MV-4-11 (cell line): ENCODE data around the gene ZSWIM9.
A peak's percentile ranks its signal among the peaks of the same experiment; 100 is the strongest.
"Not testable (repeated sequence)": the region's sequence is repeated elsewhere in the genome, so short reads cannot be mapped to it uniquely, and the experiment has no call there.

ENCODE experiments used
- DNase-seq: peaks from one replicate; lab custom pipeline; 2025; lab: John Stamatoyannopoulos, UW

Gene ZSWIM9

DNA sequence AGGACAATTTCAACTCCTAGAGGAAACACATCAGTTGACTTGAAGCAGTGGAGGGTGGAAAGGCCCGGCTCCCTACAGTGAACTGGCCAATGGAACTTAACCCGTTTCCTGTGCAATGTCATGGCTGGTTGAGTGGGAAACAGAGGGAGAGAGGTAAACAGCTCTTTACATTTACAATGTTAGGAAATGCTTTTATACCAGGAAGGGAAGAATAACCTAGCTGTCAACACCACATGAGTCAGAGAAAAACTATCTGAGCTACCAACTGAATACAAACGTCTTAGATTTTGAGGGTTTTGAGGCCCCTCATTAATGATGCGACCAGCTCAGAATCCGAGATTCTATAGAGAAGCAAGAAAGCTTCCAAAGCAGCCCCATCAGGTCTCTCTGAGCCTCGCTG, 48.5 kb downstream of the ZSWIM9 start:
- DNase-seq, result no peak

DNA sequence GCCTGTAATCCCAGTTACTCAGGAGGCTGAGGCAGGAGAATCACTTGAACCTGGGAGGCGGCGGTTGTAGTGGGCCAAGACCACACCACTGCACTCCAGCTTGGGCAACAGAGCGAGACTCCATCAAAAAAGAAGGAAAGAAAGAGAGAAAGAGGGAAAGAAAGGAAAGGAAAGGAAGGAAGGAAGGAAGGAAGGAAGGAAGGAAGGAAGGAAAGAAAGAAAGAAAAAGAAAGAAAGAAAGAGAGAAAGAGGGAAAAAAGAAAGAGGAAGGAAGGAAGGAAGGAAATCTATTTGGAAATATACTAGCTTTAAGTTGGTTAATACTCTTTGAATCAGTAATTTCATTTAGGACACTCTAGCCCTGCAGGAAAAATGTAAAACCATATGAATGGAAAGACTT, 50.3 kb downstream of the ZSWIM9 start:
- not testable (repeated sequence) for DNase-seq

DNA sequence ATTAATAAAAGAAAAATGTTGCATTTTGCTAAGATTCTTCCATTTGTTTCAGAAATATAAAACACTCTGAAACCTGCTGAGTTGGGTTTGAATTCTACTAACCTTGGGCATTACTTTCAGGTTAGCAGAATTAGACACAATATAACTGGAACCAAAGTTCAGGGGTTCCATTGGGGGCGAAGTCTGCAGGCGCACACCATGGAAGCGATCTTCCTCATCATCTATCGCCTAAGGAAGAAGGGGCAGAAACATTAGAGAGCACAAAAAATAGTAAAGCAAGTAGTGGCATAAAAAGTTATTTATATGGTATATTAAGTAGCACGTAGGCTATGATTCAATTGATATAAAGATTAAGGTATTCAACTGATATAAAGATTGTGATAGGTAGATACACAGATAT, 51.1 kb downstream of the ZSWIM9 start:
- no peak for DNase-seq

DNA sequence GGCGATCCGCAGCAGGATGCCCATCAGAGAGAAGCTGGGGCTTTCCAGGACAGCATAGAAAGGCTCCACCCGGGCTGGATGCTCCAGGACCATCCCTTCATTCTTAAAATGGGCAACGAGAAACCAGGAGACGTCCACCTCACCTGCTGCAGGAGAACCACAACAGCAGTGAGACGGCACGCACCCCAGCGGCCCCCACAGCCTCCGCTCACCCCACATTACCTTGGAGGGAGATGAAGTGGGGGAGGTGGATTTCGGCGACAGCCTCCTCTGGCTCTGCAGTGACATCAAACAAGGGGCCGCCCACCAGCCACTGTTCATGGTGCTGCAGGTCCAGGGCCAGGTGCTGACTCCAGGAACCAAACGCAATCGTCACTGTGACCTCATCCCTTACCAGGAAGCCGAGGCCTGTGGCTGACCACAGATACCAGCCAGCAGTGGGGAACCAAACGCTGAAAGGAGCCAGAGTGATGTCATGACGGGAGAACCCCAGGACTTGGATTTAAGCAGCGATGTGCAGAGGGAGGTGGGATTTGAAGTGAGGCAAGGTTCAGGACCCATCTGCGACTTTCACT, 60.2 kb downstream of the ZSWIM9 start:
- DNase-seq, result peak; percentile 33

- DNase-seq, result no peak
Observed at GRCh38 chr19:48237057-48237456, 66.6 kb downstream of the ZSWIM9 start.

- no peak for DNase-seq
Observed at GRCh38 chr19:48239120-48239519, 68.6 kb downstream of the ZSWIM9 start.

DNA sequence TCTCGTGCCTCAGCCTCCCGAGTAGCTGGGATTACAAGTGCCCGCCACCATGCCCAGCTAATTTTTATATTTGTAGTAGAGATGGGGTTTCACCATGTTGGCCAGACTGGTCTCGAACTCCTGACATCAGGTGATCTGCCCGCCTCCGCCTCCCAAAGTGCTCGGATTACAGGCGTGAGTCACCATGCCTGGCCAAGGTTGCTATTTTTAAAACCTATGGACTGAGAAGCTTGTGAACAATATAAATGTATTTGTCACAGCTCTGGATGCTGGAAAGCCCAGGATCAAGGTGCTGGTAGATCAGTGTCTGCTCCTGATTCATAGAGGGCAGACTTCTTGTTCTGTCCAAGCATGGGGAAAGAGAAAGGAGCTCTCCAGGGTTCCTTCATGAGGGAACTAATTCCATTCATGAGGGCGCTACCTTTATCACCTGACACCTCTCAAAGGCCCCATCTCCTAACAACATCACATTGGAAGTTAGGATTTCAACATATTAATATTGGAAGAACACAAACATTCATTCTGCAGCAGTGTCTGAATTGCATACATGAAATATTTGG, 69.2 kb downstream of the ZSWIM9 start:
- DNase-seq, result no peak

DNA sequence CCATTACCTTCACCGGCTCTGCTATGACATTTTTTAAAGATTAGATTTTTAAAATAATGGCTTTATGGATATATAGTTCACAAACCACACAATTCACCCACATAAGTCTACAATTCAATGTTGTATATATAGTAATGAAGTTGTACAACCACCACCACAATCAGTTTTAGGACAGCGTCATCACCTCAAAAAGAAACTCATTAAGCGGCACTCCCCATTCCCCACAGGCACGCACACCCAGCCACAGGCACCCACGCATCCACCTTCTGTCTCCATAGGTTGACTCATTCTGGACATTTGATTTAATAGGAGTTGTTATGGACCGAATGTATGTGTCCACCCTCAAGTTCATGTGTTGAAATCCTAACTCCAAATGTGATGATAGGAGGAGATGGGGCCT, 71.3 kb downstream of the ZSWIM9 start:
- not testable (repeated sequence) for DNase-seq

- peak; percentile 47 for DNase-seq
Observed at GRCh38 chr19:48244281-48244680, 73.8 kb downstream of the ZSWIM9 start.

GRCh38 chr19:48246101-48246500, 75.6 kb downstream of the ZSWIM9 start:
- DNase-seq, result no peak

- no peak for DNase-seq
Observed at GRCh38 chr19:48247212-48247611, 76.7 kb downstream of the ZSWIM9 start.
